Smooth muscle cell (in vitro differentiated cells): ENCODE measurements around the gene CD300H. TPM values are rescaled to one million over a fixed set of nuclear protein-coding genes. Genes with fewer than 3 reads are reported as not detected.
A peak's percentile ranks its signal among the peaks of the same experiment; 100 is the strongest.

Experiments used
- DNase-seq: peaks from one replicate; lab custom pipeline; 2025; ENCODE audit not compliant: unreplicated experiment; lab: John Stamatoyannopoulos, UW
- H2AFZ ChIP-seq: fragments of 200-600 bp; sonication (generic); 2 replicates; pipeline ENCODE4 v1.6.0; 2016; ENCODE audit warnings: antibody characterized with exemption, low read depth, mild to moderate bottlenecking
- H3F3A ChIP-seq: fragments of 200-600 bp; sonication (generic); 2 replicates; pipeline ENCODE4 v1.6.0; 2017; ENCODE audit warnings: antibody characterized with exemption, low read depth
- H3K27ac ChIP-seq: fragments of 200-600 bp; sonication (generic); 2 replicates; pipeline ENCODE4 v1.5.1; 2016; ENCODE audit warnings: low read depth, mild to moderate bottlenecking
- H3K27me3 ChIP-seq: fragments of 200-600 bp; sonication (generic); 2 replicates; pipeline ENCODE4 v1.6.1; 2016; ENCODE audit warnings: low read depth, mild to moderate bottlenecking
- H3K36me3 ChIP-seq: fragments of 200-600 bp; sonication (generic); 2 replicates; pipeline ENCODE4 v1.5.1; 2016; ENCODE audit warnings: low read depth
- H3K4me1 ChIP-seq: fragments of 200-600 bp; sonication (generic); 2 replicates; pipeline ENCODE4 v1.5.1; 2016; ENCODE audit warnings: low read depth
- H3K4me2 ChIP-seq: fragments of 200-600 bp; sonication (generic); 2 replicates; pipeline ENCODE4 v1.6.0; 2016; ENCODE audit warnings: mild to moderate bottlenecking
- H3K4me3 ChIP-seq: fragments of 200-600 bp; sonication (generic); 2 replicates; pipeline ENCODE4 v1.5.1; 2016; ENCODE audit warnings: mild to moderate bottlenecking
- H3K79me2 ChIP-seq: fragments of 200-600 bp; sonication (generic); 2 replicates; pipeline ENCODE4 v1.6.0; 2016; ENCODE audit warnings: low read depth, mild to moderate bottlenecking
- H3K9ac ChIP-seq: fragments of 200-600 bp; sonication (generic); 2 replicates; pipeline ENCODE4 v1.6.0; 2016; ENCODE audit warnings: low read depth
- H3K9me3 ChIP-seq: fragments of 200-600 bp; sonication (generic); replicated peaks from 2 replicates; pipeline ENCODE4 v1.5.1; 2016; ENCODE audit warnings: low read depth
- H4K20me1 ChIP-seq: fragments of 200-600 bp; sonication (generic); 2 replicates; pipeline ENCODE4 v1.6.0; 2016; ENCODE audit warnings: low read depth
- CTCF ChIP-seq: fragments of 200-600 bp; sonication (generic); IDR thresholded peaks from 2 replicates; pipeline ENCODE4 v1.5.1; 2017; ENCODE audit warnings: borderline replicate concordance, mild to moderate bottlenecking, antibody characterized with exemption; ENCODE audit not compliant: insufficient read depth, poor library complexity, severe bottlenecking
- WGBS: methylation state at CpG from one replicate; pipeline ENCODE4 v1.1.7; 2016; ENCODE audit warnings: low lambda C conversion rate; 5-methylcytosine and 5-hydroxymethylcytosine counted together
- polyA plus RNA-seq: library from polyadenylated mRNA; unstranded; fragments of >200 nt; fragmentation: Nextera tagmentation; extraction: Ambion mirVana; gene quantifications from 2 replicates; pipeline ENCODE4 v1.2.1, GENCODE V29; 2016
- total RNA-seq: library from RNA; depleted of rRNA; stranded (reverse); fragments of >200 nt; gene quantifications from 2 replicates; pipeline ENCODE4 v1.2.3, GENCODE V29; 2014

Gene CD300H
- total and polyA plus RNA-seq, 2 experiments from 2014 or later, result 0.65 TPM; not detected in 1

- no peaks in the 10 kb centered on the region for H4K20me1 ChIP-seq
- no peaks in the 10 kb centered on the region for H3K36me3 ChIP-seq
- no peak for DNase-seq
These were observed 34.7 kb upstream of the CD300H start for GRCh38 chr17:74601944-74602572.

GRCh38 chr17:74599448-74599939 lies 32.2 kb upstream of the CD300H start:
- H3K9ac ChIP-seq, result no peak overlapping the region

More at GRCh38 chr17:74601944-74602572, 34.7 kb upstream of the CD300H start:
- no peak overlapping the region for H3K4me3 ChIP-seq
- 51% methylated on average over 12 of the region's 12 CpGs for WGBS
- no peaks in the 10 kb centered on the region for H3K9me3 ChIP-seq
- TF ChIP-seq CTCF, result peak; percentile 76
- no peaks in the 10 kb centered on the region for H3F3A ChIP-seq
- H3K27me3 ChIP-seq, result no peaks in the 10 kb centered on the region
- H3K9ac ChIP-seq, result no peak overlapping the region
- no peak overlapping the region for H2AFZ ChIP-seq
- no peaks in the 10 kb centered on the region for H3K4me1 ChIP-seq
- H3K79me2 ChIP-seq, result no peaks in the 10 kb centered on the region
- no peak overlapping the region for H3K27ac ChIP-seq
- H3K4me2 ChIP-seq, result no peak overlapping the region

GRCh38 chr17:74599023-74599399 lies 31.7 kb upstream of the CD300H start:
- H4K20me1 ChIP-seq, result no peaks in the 10 kb centered on the region
- no peaks in the 10 kb centered on the region for H3K9me3 ChIP-seq
- no peak for TF ChIP-seq CTCF
- no peak overlapping the region for H3K27ac ChIP-seq
- H3K9ac ChIP-seq, result no peak overlapping the region
- H3K79me2 ChIP-seq, result no peaks in the 10 kb centered on the region
- H3K27me3 ChIP-seq, result no peaks in the 10 kb centered on the region
- H2AFZ ChIP-seq, result no peak overlapping the region
- no peak for DNase-seq
- no peaks in the 10 kb centered on the region for H3F3A ChIP-seq
- H3K4me3 ChIP-seq, result no peak overlapping the region
- H3K4me1 ChIP-seq, result no peaks in the 10 kb centered on the region
- H3K36me3 ChIP-seq, result no peaks in the 10 kb centered on the region
- H3K4me2 ChIP-seq, result no peak overlapping the region
- 18% methylated on average over 3 of the region's 3 CpGs for WGBS

More at GRCh38 chr17:74599448-74599939, 32.2 kb upstream of the CD300H start:
- Histone ChIP-seq H3K36me3 (no peaks in the 10 kb centered on the region), H4K20me1 (no peaks in the 10 kb centered on the region), H3F3A (no peaks in the 10 kb centered on the region), H3K27ac (no peak overlapping the region), H3K27me3 (no peaks in the 10 kb centered on the region), H3K4me2 (no peak overlapping the region), H3K4me1 (no peaks in the 10 kb centered on the region), H3K9me3 (no peaks in the 10 kb centered on the region), H3K4me3 (no peak overlapping the region), H2AFZ (no peak overlapping the region), H3K79me2 (no peaks in the 10 kb centered on the region)
- no peak for TF ChIP-seq CTCF
- no peak for DNase-seq
- WGBS, result 56% methylated on average over 10 of the region's 10 CpGs
